Stimulated activated naive CD8-positive, alpha-beta T cell treated with anti-CD3 and anti-CD28 coated beads, Interleukin-15, amount 100 ng/mL, for 72 hours (primary cell): Measurements from ENCODE around the gene ACTL7A.

Experiments used
- ATAC-seq: fragments of 150-1000 bp; cut with Tn5 transposase; 2 replicates; pipeline ENCODE4 v1.10.0; 2021; ENCODE audit warnings: mild to moderate bottlenecking, moderate library complexity
- DNase-seq, 2 donors: peaks; one replicate each; pipeline ENCODE4 v3.0.0; 2021 to 2022
- H3K27ac Mint-ChIP-seq, 2 donors: one replicate each; pipeline ENCODE4 v1.8.0; 2022; ENCODE audit warnings: mild to moderate bottlenecking in 2 of 2, mixed read lengths in 2 of 2, moderate library complexity in 2 of 2
- H3K27me3 Mint-ChIP-seq: one replicate; pipeline ENCODE4 v1.8.0; 2022; ENCODE audit warnings: mixed read lengths
- H3K4me1 Mint-ChIP-seq: one replicate; pipeline ENCODE4 v1.8.0; 2022; ENCODE audit warnings: mild to moderate bottlenecking, mixed read lengths
- H3K4me3 Mint-ChIP-seq, 2 donors: one replicate each; pipeline ENCODE4 v1.8.0; 2022; ENCODE audit warnings: mild to moderate bottlenecking in 2 of 2, mixed read lengths in 2 of 2, moderate library complexity in 1 of 2
- H3K9me3 Mint-ChIP-seq, 2 donors: one replicate each; pipeline ENCODE4 v1.8.0; 2022; ENCODE audit warnings: mixed read lengths in 2 of 2

The ACTL7A gene

DNA sequence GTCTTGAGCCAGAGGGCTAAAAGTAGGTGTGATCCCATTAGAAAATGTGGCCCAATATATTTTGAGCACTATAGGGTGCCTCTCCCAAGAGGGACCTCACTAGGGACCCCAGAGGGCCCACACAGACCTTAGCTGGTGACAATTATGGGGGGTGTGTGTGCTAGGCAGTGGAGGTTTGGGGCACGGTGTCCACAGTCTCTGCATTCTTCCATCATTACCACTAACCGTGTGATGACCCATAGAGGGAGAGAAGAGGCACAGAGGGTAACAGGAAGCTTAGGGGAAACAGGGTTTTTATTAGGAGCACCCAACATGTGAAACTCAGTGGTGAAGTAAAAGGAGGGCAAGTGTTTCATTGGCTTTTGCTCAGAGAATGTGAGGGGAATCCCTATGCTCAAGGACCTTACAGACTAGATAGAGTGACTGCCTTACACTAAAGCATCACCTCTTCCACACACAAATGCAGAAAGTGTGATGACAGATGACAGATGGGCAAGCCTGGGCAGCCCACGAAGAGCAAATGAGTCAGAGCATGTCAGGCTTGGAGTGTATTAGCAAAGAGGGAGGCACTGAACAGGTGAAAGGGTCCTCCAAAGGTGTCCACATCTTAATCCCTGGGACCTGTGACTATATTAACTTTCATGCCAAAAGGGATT, 2.5 kb upstream of the ACTL7A start:
- H3K9me3 Mint-ChIP-seq, result no peaks in the 10 kb centered on the region
- DNase-seq, result peak in 1 of 2 donors; percentile 35
- peak; percentile 91 for ATAC-seq
- peaks cover 10% of the 10 kb centered on the region for H3K4me1 Mint-ChIP-seq
- H3K27me3 Mint-ChIP-seq, result no peaks in the 10 kb centered on the region
- no peak overlapping the region for H3K4me3 Mint-ChIP-seq
- peak overlapping the region in 1 of 2 donors; percentile 72 for H3K27ac Mint-ChIP-seq

DNA sequence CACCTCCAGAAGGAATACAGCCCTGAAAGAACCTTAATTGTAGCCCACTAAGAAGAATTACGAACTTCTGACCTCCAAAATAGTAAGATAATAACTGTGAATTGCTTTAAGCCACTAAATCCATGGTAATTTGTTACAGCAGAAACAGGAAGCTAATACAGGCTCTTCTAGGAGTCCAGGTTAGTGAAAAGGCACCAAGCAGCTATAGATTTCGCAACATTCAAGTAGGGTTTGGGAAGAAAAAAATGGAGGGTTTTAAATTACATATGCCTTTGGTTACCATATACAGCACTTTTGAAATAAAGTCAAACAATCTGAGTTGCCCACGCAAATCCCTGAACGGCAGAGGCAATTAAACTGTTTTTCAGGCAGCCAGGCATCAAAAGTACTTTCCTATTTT, 1.7 kb upstream of the ACTL7A start:
- Mint-ChIP-seq H3K27me3 (no peaks in the 10 kb centered on the region), H3K9me3 (no peaks in the 10 kb centered on the region), H3K27ac (no peak overlapping the region), H3K4me1 (peaks cover 10% of the 10 kb centered on the region), H3K4me3 (no peak overlapping the region)
- DNase-seq, result no peak
- ATAC-seq, result no peak

DNA sequence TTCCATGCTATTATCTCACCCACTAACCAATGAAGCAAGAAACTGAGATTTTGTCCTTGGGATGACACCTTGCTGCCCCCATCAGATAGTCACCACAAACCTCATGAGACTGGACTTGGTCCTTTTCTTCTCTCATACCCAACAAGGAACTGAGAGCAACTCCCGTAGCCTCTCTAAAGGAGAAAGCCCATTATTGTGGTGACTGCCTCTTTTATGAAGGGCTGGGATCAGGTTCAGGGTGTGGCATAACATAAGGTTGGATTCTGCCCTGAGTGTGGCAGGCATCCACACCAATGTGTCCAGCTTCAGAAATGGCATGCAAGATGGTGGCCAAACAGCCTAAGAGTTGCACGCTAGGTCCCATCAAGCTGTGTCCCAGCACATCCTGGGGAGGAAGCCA, 1.3 kb upstream of the ACTL7A start:
- Mint-ChIP-seq H3K27me3 (no peaks in the 10 kb centered on the region), H3K9me3 (no peaks in the 10 kb centered on the region), H3K27ac (no peak overlapping the region), H3K4me1 (peaks cover 10% of the 10 kb centered on the region), H3K4me3 (no peak overlapping the region)
- ATAC-seq (no peak), DNase-seq (no peak)

DNA sequence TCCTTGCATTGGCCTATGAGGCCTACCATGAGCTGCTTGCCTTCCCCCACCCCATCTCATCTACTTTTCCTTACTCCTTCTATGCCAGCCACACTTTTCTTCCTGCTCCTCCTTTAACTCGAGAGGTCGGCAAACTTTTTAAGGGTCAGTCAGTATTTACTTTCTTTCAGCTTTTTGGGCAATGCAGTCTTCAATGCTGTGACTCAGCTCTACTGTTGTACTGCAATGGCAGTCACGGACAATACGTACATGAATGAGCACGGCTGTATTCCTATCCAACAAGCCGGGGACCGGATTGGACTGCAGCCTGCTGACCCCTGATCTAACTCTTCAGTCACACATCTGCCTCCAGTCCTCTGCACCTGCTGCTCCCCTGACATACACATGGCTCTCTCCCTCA, 602 bp upstream of the ACTL7A start:
- H3K4me1 Mint-ChIP-seq, result peaks cover 10% of the 10 kb centered on the region
- DNase-seq, result no peak
- no peaks in the 10 kb centered on the region for H3K27me3 Mint-ChIP-seq
- no peak for ATAC-seq
- no peaks in the 10 kb centered on the region for H3K9me3 Mint-ChIP-seq
- peak overlapping the region in 1 of 2 donors; percentile 28 for H3K27ac Mint-ChIP-seq
- H3K4me3 Mint-ChIP-seq, result no peak overlapping the region

DNA sequence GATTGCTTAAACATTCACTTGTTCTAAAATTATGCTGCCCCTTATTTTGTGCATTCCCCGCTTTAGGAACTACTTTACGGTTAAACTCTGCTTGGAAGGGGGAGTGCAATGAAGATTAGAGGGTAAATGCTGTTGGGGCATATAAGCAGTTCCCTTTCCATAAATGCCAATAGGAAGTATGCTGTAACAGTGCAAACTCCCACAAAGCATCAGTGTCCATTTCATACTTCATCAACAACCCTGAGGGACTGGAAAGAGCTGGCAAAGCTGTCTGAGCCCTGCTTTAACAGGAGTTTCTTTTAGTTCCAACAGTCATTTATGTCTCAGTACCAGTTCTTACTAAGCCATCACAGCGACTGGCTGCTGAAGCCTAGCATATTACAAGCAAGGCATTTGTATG, 1.8 kb downstream of the ACTL7A start:
- Mint-ChIP-seq H3K9me3 (no peaks in the 10 kb centered on the region), H3K27me3 (no peaks in the 10 kb centered on the region), H3K4me1 (peaks cover 10% of the 10 kb centered on the region), H3K4me3 (no peak overlapping the region), H3K27ac (no peak overlapping the region)
- DNase-seq (no peak), ATAC-seq (no peak)

DNA sequence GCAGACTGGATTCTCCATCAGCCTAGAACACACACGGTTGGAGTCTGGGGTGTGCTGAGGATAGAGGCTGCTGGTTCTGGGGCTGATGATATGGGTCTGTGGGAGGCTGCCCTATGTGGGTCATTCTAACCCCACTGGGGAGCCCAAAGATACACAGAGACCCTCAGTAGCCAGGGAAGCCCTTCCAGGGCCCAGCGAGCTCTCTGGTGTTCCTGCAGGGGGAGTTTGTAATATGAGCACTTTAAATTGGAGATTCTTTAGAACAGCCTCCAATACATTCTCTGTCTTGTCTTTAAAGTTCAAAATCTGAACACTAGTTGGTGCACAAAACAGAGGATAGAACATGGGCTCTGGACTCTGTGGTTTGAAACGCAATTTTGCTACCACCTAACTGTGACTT, 2.4 kb downstream of the ACTL7A start:
- DNase-seq, result no peak

DNA sequence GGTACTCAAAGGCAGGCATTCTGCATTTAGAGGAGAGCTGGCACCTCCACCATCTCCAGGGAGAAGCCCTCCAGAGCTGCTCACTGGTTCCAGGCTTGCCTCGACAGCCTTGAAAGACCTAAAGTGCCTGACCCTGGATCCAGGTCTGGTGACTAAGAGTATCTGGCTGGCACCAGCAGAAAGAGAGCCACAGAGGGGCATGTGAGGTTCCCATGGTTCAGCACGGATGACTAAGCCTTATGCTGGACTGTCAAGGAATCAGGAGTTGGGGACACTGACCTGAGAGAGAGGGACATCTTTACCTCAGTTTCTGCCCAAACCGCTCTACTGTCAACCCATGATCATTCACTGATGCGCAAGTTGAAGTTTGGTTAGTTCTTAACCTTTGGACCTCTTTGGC, 3.0 kb downstream of the ACTL7A start:
- DNase-seq (no peak), ATAC-seq (no peak)
- Mint-ChIP-seq H3K27me3 (no peaks in the 10 kb centered on the region), H3K4me3 (no peak overlapping the region), H3K27ac (no peak overlapping the region), H3K9me3 (no peaks in the 10 kb centered on the region), H3K4me1 (peaks cover 1% of the 10 kb centered on the region)

More for the DNA sequence above, 2.4 kb downstream of the ACTL7A start:
- H3K27ac Mint-ChIP-seq, result peak overlapping the region in 1 of 2 donors; percentile 68
- no peaks in the 10 kb centered on the region for H3K27me3 Mint-ChIP-seq
- no peak for ATAC-seq
- no peaks in the 10 kb centered on the region for H3K9me3 Mint-ChIP-seq
- H3K4me3 Mint-ChIP-seq, result no peak overlapping the region
- H3K4me1 Mint-ChIP-seq, result peaks cover 7% of the 10 kb centered on the region

DNA sequence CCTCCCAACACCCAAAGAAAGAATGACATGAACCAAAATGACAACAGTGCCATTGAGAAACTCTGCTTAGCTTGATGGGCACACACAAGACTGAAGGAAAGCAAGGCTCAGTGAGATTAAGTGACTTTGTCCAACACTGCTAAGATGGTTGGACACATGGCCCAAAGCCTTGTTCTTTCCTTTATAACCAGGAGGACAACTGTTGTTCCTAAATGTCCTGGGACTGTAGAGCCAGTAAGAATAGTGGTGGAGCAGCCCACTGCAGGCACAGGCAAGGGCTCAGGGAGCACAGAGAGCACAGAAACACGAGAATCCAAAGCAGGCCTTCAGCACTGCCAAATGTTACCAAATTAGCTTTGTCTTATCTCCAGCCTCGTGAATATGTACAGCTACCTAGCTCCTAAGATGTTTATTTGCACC, 3.9 kb downstream of the ACTL7A start:
- no peaks in the 10 kb centered on the region for H3K27me3 Mint-ChIP-seq

DNA sequence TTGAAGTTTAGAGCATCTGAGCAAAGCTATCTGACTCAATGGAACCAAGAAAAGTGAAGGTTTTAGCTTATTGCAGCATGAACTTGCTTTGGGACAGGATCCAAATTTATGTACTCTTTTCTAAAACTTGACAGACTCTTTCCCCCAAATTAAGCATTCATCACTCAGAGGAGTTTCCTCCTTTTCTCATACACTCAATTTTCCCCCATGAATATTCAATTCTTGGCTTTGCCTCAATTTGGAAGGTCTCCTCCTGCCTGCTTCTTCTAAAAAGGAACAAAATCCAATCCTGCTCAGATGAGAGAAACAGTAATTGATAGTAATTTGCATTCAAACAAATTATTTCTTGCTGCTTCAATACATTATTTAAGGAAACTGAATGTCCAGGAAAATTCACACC, 5.0 kb downstream of the ACTL7A start:
- Mint-ChIP-seq H3K27ac (peak overlapping the region in 1 of 2 donors; percentile 68), H3K4me3 (no peak overlapping the region), H3K4me1 (no peaks in the 10 kb centered on the region), H3K9me3 (no peaks in the 10 kb centered on the region), H3K27me3 (no peaks in the 10 kb centered on the region)
- DNase-seq (no peak), ATAC-seq (no peak)

More for the DNA sequence above, 3.9 kb downstream of the ACTL7A start:
- no peak for DNase-seq
- no peak for ATAC-seq
- Mint-ChIP-seq H3K4me1 (no peaks in the 10 kb centered on the region), H3K9me3 (no peaks in the 10 kb centered on the region), H3K4me3 (no peak overlapping the region), H3K27ac (no peak overlapping the region)

DNA sequence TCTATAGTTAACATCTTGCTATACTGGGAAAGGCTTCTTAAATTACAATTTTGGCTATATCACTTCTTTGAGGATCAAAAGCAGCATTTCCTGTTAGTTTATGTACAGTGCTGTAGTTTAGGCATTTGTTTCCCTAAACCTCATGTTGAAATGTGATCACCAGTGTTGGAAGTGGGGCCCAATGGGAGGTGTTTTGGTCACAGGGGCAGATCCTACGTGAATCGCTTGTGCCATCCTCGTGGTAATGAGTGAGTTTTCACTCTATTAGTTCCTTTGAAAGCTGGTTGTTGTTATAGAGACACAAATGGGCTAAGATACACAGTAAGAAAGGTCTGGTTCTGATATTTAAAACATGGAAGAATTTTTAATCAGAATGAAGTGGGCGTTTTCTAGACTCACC, 5.8 kb downstream of the ACTL7A start:
- H3K4me1 Mint-ChIP-seq, result no peaks in the 10 kb centered on the region
- ATAC-seq, result no peak
- H3K4me3 Mint-ChIP-seq, result no peak overlapping the region
- DNase-seq, result no peak
- H3K27ac Mint-ChIP-seq, result peak overlapping the region in 1 of 2 donors; percentile 17
- no peaks in the 10 kb centered on the region for H3K9me3 Mint-ChIP-seq
- H3K27me3 Mint-ChIP-seq, result no peaks in the 10 kb centered on the region

DNA sequence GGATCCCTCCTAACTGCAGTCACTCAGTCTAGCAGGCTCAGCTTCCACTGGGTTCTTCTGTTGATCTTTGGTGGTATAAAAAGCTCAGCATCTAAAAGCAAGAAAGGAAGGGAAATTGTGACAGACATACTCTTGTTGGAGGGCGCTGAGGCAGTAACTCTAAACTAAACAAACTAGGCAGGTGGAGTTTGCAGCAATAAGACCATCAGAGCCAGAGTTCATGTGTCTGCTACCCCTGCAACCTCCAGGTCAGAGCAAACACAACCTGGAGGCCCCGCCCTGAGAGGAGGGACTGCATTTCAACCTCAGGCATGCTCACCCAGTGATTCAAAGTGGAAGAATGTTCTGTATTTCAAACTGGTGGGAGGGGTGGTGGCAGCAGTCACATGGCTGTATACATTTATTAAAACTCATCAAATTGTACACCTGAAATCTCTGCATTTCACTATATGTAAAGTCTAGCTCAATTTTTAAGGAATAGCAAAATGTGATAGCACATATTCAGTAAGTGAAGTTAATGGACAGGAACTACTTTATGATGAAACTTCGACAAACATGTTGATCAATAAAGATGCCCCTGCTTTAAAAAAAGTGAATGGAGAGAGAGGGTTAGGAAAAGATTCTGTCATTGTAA, 7.1 kb downstream of the ACTL7A start:
- no peak for ATAC-seq
- no peak overlapping the region for H3K4me3 Mint-ChIP-seq
- DNase-seq, result no peak
- H3K27me3 Mint-ChIP-seq, result no peaks in the 10 kb centered on the region
- no peaks in the 10 kb centered on the region for H3K4me1 Mint-ChIP-seq
- no peak overlapping the region for H3K27ac Mint-ChIP-seq
- H3K9me3 Mint-ChIP-seq, result no peaks in the 10 kb centered on the region

DNA sequence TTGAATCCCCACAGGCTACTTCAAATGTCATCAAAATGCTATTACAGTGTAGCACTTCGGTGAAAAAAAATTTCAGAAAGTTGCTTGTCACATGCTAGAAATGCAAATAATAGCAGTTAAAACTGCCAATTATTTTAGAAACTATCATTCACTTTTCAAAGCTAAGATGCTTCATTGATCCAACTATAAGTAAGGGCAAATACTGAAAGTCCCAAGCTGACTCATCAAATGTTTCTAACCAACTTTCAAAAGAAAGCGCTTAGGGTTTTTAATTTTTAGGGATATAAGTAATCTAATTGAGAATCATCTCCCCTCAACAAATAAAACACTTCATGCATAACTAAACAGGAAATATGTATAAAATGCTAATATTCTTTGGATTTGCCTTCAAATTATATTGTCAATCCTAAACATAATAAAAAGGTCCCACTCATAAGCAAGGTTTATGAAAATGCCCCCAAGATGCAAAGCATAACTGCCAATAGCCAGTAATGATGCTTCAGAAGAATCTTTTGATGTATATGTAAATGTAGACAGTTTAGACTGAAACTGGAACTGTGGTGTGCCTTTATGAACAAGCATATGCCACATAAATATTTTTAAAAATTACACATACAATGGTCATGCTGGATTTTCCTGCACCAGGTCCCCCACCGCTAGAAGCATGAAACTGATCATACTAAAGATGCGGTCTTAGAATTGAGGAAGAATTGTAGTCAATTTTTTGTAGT, 12.2 kb downstream of the ACTL7A start:
- H3K27ac Mint-ChIP-seq, result peak overlapping the region; percentile 40 to 59
- no peaks in the 10 kb centered on the region for H3K9me3 Mint-ChIP-seq
- ATAC-seq (peak; percentile 65), DNase-seq (no peak)
- no peaks in the 10 kb centered on the region for H3K4me1 Mint-ChIP-seq
- H3K4me3 Mint-ChIP-seq, result no peak overlapping the region
- no peaks in the 10 kb centered on the region for H3K27me3 Mint-ChIP-seq

DNA sequence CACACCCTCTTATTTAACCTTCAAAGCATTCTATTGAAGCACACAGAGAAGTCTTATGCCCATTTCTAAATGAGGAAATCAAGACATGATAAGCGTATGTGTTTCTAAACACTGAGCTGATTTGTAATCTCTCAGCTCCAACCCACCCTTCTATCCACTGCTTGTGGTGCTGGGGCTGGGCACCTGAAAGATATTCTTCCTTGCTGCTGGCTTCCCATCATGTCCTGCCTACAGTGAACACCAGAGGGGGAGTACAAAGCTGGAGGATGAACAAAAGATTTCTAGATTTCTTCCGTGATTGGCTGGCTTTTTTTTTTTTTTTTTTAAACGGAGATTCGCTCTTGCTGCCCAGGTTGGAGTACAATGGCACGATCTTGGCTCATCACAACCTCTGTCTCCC, 14.4 kb downstream of the ACTL7A start:
- no peaks in the 10 kb centered on the region for H3K4me1 Mint-ChIP-seq
- H3K4me3 Mint-ChIP-seq, result no peak overlapping the region
- ATAC-seq, result no peak

DNA sequence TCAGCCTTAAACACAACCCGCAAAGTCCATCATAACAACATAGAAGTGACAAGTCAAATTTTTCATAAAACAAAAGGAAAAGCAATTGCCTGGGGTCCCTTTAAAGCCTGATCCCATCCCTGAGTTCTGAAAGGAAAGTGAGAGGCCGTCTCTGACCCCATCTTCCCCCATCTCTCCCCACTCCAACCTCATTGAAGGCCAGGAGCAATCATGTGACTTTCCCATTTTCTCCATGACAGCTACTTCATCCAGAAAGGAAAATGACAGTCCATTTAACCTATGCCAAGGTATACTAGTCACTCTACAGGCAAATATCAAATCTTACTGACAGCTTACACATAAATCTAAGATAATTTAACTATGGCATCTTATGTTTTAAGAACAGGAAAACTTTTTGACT, 15.5 kb downstream of the ACTL7A start:
- Mint-ChIP-seq H3K27ac (no peak overlapping the region), H3K9me3 (no peaks in the 10 kb centered on the region), H3K4me3 (no peak overlapping the region), H3K27me3 (no peaks in the 10 kb centered on the region), H3K4me1 (no peaks in the 10 kb centered on the region)
- ATAC-seq, result no peak
- no peak for DNase-seq

More for the DNA sequence above, 14.4 kb downstream of the ACTL7A start:
- no peak for DNase-seq
- H3K9me3 Mint-ChIP-seq, result no peaks in the 10 kb centered on the region
- H3K27me3 Mint-ChIP-seq, result no peaks in the 10 kb centered on the region
- peak overlapping the region in 1 of 2 donors; percentile 19 for H3K27ac Mint-ChIP-seq

DNA sequence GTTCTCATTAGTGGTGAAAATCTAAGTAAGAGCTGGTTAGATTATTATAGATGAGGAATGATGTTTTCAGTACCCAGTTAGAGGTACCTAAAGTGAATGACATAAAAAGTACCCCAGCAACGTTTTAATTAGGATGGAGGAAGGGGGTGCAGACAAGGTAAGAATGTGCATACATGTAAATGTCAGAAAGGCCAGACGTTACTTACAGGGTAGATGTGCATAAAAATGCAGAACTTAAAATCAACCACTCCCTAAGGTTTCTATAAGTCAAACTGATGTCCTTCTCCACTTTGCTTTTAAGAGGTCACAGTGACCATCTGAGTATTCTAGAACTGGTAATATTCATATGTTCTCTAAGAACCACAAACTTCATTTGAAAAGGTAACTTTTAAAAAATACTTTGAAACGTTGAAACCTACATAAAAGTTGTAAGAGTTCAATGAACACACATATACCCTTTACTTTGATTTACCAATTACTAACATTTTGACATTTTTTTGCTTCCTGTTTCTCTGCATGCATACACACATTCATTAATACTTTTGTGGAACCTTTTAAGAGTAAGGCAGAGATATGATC, 18.8 kb downstream of the ACTL7A start:
- Mint-ChIP-seq H3K4me3 (no peak overlapping the region), H3K27ac (no peak overlapping the region), H3K9me3 (no peaks in the 10 kb centered on the region), H3K27me3 (no peaks in the 10 kb centered on the region), H3K4me1 (peaks cover 13% of the 10 kb centered on the region)
- ATAC-seq, result no peak
- no peak for DNase-seq
